Esophagus (tissue), 2 donors: Measurements from ENCODE around the gene SRSF2. TPM values are rescaled to one million over a fixed set of nuclear protein-coding genes. Genes with fewer than 3 reads are reported as not detected.
A peak's percentile ranks its signal among the peaks of the same experiment; 100 is the strongest.

Experiments
- H3K27ac ChIP-seq, 2 donors: one replicate each; pipeline ENCODE4 v1.5.1; 2013; ENCODE audit warnings: low read depth in 2 of 2, mild to moderate bottlenecking in 2 of 2, inconsistent platforms in 1 of 2, low read length in 1 of 2, moderate library complexity in 1 of 2
- H3K27me3 ChIP-seq, 2 donors: one replicate each; pipeline ENCODE4 v1.6.1; 2013; ENCODE audit warnings: low read length in 2 of 2, control low read depth in 1 of 2, mild to moderate bottlenecking in 1 of 2; ENCODE audit not compliant: insufficient read depth in 2 of 2, control insufficient read depth in 1 of 2
- H3K36me3 ChIP-seq, 2 donors: one replicate each; pipeline ENCODE4 v1.6.1; 2013; ENCODE audit warnings: low read length in 1 of 2; ENCODE audit not compliant: control insufficient read depth in 2 of 2, insufficient read depth in 2 of 2
- H3K4me1 ChIP-seq, 2 donors: one replicate each; pipeline ENCODE4 v1.6.1; 2013; ENCODE audit warnings: low read length in 1 of 2; ENCODE audit not compliant: control insufficient read depth in 2 of 2, insufficient read depth in 2 of 2
- H3K4me3 ChIP-seq, 2 donors: one replicate each; pipeline ENCODE4 v1.5.1; 2013; ENCODE audit warnings: low read length in 2 of 2, mild to moderate bottlenecking in 2 of 2, low read depth in 1 of 2, moderate library complexity in 1 of 2
- H3K9me3 ChIP-seq, 2 donors: one replicate each; pipeline ENCODE4 v1.6.1; 2013; ENCODE audit warnings: mild to moderate bottlenecking in 2 of 2, low read depth in 1 of 2, low read length in 1 of 2, moderate library complexity in 1 of 2; ENCODE audit not compliant: control insufficient read depth in 2 of 2, insufficient read depth in 1 of 2
- WGBS, 2 donors: extraction: QIAGEN DNeasy Blood & Tissue Kit; methylation state at CpG; one replicate each; pipeline ENCODE4 v1.1.7; 2013; 5-methylcytosine and 5-hydroxymethylcytosine counted together
- polyA plus RNA-seq, 2 donors: library from polyadenylated mRNA; stranded (reverse); fragments of 200-250 nt; gene quantifications; one replicate each; pipeline ENCODE4 v1.2.3, GENCODE V29; 2013
- donor health status: healthy with polysubstance abuse.
- donor health status: Bipolar disorder and iron deficiency.

The SRSF2 gene
- polyA plus RNA-seq, 2 donors = 152 to 242 TPM

DNA sequence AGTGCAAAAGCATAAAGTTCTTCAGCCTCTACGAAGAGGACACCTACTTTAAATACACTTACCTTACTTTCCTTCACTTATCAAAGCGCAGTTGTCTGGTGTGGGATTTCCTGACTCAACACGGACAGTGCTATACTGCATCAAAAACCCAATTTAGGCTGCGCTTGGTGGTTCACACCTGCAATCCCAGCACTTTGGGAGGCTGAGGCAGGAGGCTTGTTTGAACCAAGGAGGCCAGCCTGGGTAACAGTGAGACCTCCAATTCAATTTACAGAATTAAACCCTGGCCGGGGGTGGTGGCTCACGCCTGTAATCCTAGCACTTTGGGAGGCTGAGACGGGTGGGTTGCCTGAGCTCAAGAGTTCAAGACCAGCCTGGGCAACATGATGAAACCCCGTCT lies 14.9 kb downstream of the SRSF2 start:
- no peak overlapping the region for H3K4me3 ChIP-seq
- WGBS, 2 donors = 93 to 95% methylated on average over 8 of the region's 8 CpGs
- no peaks in the 10 kb centered on the region for H3K9me3 ChIP-seq
- no peak overlapping the region for H3K27ac ChIP-seq
- H3K36me3 ChIP-seq = peaks cover 7 to 33% of the 10 kb centered on the region in 2 donors
- H3K27me3 ChIP-seq = no peaks in the 10 kb centered on the region
- peaks cover 0 to 2% of the 10 kb centered on the region in 2 donors for H3K4me1 ChIP-seq

GRCh38 chr17:76721463-76721862 lies 15.7 kb downstream of the SRSF2 start:
- no peaks in the 10 kb centered on the region for H3K9me3 ChIP-seq
- peaks cover 0 to 2% of the 10 kb centered on the region in 2 donors for H3K4me1 ChIP-seq
- H3K4me3 ChIP-seq = no peak overlapping the region
- no peaks in the 10 kb centered on the region for H3K27me3 ChIP-seq
- H3K27ac ChIP-seq = no peak overlapping the region
- 84 to 87% methylated on average over 10 of the region's 10 CpGs for WGBS, 2 donors
- H3K36me3 ChIP-seq = peaks cover 7 to 33% of the 10 kb centered on the region in 2 donors

- WGBS, 2 donors = 92 to 93% methylated on average over 9 of the region's 9 CpGs
- Histone ChIP-seq H3K36me3 (peaks cover 7 to 36% of the 10 kb centered on the region in 2 donors), H3K9me3 (no peaks in the 10 kb centered on the region)
These were observed 16.2 kb downstream of the SRSF2 start for GRCh38 chr17:76720941-76721340.

DNA sequence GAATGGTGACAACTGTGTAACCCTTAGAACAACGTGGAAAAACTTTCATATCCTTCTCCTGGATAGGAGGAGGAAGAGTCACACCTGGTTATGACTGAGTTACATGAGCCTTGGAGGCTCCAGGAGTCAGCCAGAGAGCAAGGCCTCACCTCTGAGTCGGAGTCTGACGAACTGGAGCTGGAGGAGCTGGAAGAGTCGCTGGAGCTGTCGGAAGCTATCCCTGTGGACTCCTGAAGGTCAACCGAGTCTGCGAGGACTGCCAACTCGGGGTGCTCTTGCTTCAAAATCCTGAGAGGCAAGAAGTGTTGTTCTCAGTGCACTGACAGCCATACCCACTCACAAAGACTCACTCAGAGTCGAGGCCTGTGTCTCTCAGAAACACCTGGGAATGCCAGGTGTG lies 16.9 kb downstream of the SRSF2 start:
- Histone ChIP-seq H3K9me3 (no peaks in the 10 kb centered on the region), H3K4me1 (peaks cover 0 to 2% of the 10 kb centered on the region in 2 donors), H3K27ac (no peak overlapping the region), H3K4me3 (no peak overlapping the region), H3K36me3 (peaks cover 7 to 36% of the 10 kb centered on the region in 2 donors), H3K27me3 (no peaks in the 10 kb centered on the region)
- 93 to 96% methylated on average over 9 of the region's 9 CpGs for WGBS, 2 donors

More at GRCh38 chr17:76720941-76721340, 16.2 kb downstream of the SRSF2 start:
- Histone ChIP-seq H3K4me3 (no peak overlapping the region), H3K27me3 (no peaks in the 10 kb centered on the region), H3K4me1 (peaks cover 0 to 2% of the 10 kb centered on the region in 2 donors), H3K27ac (no peak overlapping the region)

- H3K4me1 ChIP-seq = no peaks in the 10 kb centered on the region
- no peaks in the 10 kb centered on the region for H3K9me3 ChIP-seq
- H3K4me3 ChIP-seq = no peak overlapping the region
- H3K27me3 ChIP-seq = no peaks in the 10 kb centered on the region
- H3K27ac ChIP-seq = no peak overlapping the region
- peaks cover 7 to 40% of the 10 kb centered on the region in 2 donors for H3K36me3 ChIP-seq
- 88 to 91% methylated on average over 16 of the region's 16 CpGs for WGBS, 2 donors
These were observed 18.6 kb downstream of the SRSF2 start for GRCh38 chr17:76718516-76718915.

DNA sequence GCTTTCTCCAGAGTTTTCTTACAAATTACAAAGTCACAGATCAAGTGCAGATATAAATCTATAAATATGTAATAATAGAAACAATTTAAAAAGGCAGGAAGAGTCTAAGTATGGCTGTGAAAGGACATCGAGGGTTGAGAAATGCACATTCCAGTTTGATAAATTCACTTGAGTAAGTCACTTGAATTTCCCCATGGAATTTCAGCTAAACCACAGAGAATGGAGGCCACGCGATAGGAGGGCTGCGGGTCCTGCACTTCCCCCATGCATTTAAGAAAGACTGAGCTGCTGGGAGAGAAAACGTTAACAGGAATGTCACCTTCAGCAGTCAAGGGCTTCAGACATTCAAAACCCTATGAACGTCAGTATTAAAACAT lies 20.3 kb downstream of the SRSF2 start:
- no peak overlapping the region for H3K4me3 ChIP-seq
- H3K27me3 ChIP-seq = no peaks in the 10 kb centered on the region
- WGBS, 2 donors = 76 to 80% methylated on average over 6 of the region's 6 CpGs
- no peaks in the 10 kb centered on the region for H3K9me3 ChIP-seq
- H3K36me3 ChIP-seq = peaks cover 7 to 40% of the 10 kb centered on the region in 2 donors
- H3K27ac ChIP-seq = peak overlapping the region in 1 of 2 donors; percentile 63
- no peaks in the 10 kb centered on the region for H3K4me1 ChIP-seq

GRCh38 chr17:76716146-76716838 lies 20.8 kb downstream of the SRSF2 start:
- Histone ChIP-seq H3K36me3 (peaks cover 6 to 35% of the 10 kb centered on the region in 2 donors), H3K27ac (peak overlapping the region; percentile 63), H3K4me3 (no peak overlapping the region), H3K9me3 (no peaks in the 10 kb centered on the region), H3K27me3 (no peaks in the 10 kb centered on the region), H3K4me1 (no peaks in the 10 kb centered on the region)
- WGBS, 2 donors = 62% methylated on average over 13 of the region's 13 CpGs

GRCh38 chr17:76715496-76715830 lies 21.7 kb downstream of the SRSF2 start:
- Histone ChIP-seq H3K27me3 (no peaks in the 10 kb centered on the region), H3K9me3 (no peaks in the 10 kb centered on the region), H3K36me3 (peaks cover 0 to 30% of the 10 kb centered on the region in 2 donors), H3K4me3 (no peak overlapping the region), H3K27ac (no peak overlapping the region), H3K4me1 (peaks cover 0 to 3% of the 10 kb centered on the region in 2 donors)
- WGBS, 2 donors = 86 to 89% methylated on average over 2 of the region's 2 CpGs

- Histone ChIP-seq H3K4me3 (no peak overlapping the region), H3K4me1 (peaks cover 0 to 3% of the 10 kb centered on the region in 2 donors), H3K36me3 (peaks cover 0 to 25% of the 10 kb centered on the region in 2 donors), H3K27me3 (no peaks in the 10 kb centered on the region), H3K27ac (no peak overlapping the region), H3K9me3 (no peaks in the 10 kb centered on the region)
- WGBS, 2 donors = 24 to 28% methylated on average over 4 of the region's 4 CpGs
These were observed 22.2 kb downstream of the SRSF2 start for GRCh38 chr17:76714822-76715495.

DNA sequence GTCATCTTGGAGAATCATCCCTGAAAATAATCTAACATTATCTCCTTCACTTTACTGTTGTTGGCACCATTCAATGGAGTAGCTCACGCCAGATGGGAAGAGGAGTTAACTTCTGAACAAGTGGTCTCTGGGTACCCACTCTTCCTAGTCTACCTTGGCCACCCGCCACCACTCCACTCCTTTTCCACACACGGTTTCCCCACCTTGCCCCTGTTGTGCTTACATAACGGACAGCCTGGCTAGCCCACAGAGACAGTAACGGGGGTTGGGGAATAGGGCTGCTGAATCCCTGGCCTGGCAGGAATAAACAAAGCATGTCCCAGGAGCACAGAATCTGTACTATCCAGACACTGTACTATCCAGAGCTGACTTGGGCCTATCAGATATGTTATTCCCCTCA lies 22.8 kb downstream of the SRSF2 start:
- WGBS, 2 donors = 74 to 81% methylated on average over 5 of the region's 5 CpGs
- peaks cover 1 to 9% of the 10 kb centered on the region in 2 donors for H3K4me1 ChIP-seq
- H3K36me3 ChIP-seq = peaks cover 0 to 20% of the 10 kb centered on the region in 2 donors
- H3K9me3 ChIP-seq = no peaks in the 10 kb centered on the region
- H3K4me3 ChIP-seq = no peak overlapping the region
- H3K27me3 ChIP-seq = no peaks in the 10 kb centered on the region
- H3K27ac ChIP-seq = no peak overlapping the region
